Activated T-helper 2 cell treated with anti-CD3 and anti-CD28 coated beads, Interferon-gamma antibody, Interleukin-2, Interleukin-4, amounts not matched to agents 10 μg/mL and 5 μg/mL and 100 μg/mL, durations not matched to agents 14 hours and 24 hours and 36 hours (primary cell): ENCODE data around the gene FYB1. TPM values are rescaled to one million over a fixed set of nuclear protein-coding genes. Genes with fewer than 3 reads are reported as not detected.

Experiments
- DNase-seq: peaks from one replicate; pipeline ENCODE4 v3.0.0; 2021; ENCODE audit warnings: low spot score
- H3K27ac Mint-ChIP-seq: one replicate; pipeline ENCODE4 v1.8.0; 2021; ENCODE audit warnings: mixed read lengths
- H3K27me3 Mint-ChIP-seq: one replicate; pipeline ENCODE4 v1.8.0; 2021; ENCODE audit warnings: low read depth, mixed read lengths
- H3K36me3 Mint-ChIP-seq: one replicate; pipeline ENCODE4 v1.8.0; 2021; ENCODE audit warnings: low read depth, mixed read lengths
- H3K4me1 Mint-ChIP-seq: one replicate; pipeline ENCODE4 v1.8.0; 2021; ENCODE audit warnings: low read depth, mixed read lengths
- H3K4me3 Mint-ChIP-seq: one replicate; pipeline ENCODE4 v1.8.0; 2021; ENCODE audit warnings: low read depth, mild to moderate bottlenecking, moderate library complexity, mixed read lengths
- H3K9me3 Mint-ChIP-seq: one replicate; pipeline ENCODE4 v1.8.0; 2021; ENCODE audit warnings: mixed read lengths
- intact Hi-C: fragments of 100-400 bp; cut with micrococcal nuclease; formaldehyde crosslinking; loops from one replicate; pipeline ENCODE4 v1.15.1; 2023
- total RNA-seq: library from RNA; stranded (reverse); gene quantifications from 2 replicates; pipeline ENCODE4 v1.2.3, GENCODE V29; 2022

FYB1 gene
- total RNA-seq, 1 donor from 2014 or later = 70.7 TPM

DNA sequence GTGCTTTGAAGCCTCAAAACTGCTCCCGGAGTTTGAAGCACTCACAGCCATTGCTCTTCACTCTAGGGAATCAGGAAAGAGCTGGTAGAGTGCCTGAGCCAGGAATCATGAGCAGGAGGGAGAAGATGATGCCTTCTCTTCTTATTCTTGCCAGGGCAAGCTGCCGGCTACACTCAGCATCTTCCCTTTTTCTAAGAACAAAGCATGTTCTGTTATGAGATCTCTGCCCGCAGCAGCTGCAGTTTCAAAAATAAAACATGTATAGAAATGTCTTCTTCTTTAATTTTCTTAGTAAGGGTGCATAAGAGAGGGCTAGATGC lies 87.3 kb downstream of the FYB1 start:
- peaks cover 4% of the 10 kb centered on the region for H3K4me1 Mint-ChIP-seq
- no peaks in the 10 kb centered on the region for H3K27me3 Mint-ChIP-seq
- H3K36me3 Mint-ChIP-seq = peaks cover 85% of the 10 kb centered on the region
- no peak for DNase-seq
- H3K4me3 Mint-ChIP-seq = no peak overlapping the region
- intact Hi-C loops = no loop called here
- no peak overlapping the region for H3K27ac Mint-ChIP-seq
- no peaks in the 10 kb centered on the region for H3K9me3 Mint-ChIP-seq

DNA sequence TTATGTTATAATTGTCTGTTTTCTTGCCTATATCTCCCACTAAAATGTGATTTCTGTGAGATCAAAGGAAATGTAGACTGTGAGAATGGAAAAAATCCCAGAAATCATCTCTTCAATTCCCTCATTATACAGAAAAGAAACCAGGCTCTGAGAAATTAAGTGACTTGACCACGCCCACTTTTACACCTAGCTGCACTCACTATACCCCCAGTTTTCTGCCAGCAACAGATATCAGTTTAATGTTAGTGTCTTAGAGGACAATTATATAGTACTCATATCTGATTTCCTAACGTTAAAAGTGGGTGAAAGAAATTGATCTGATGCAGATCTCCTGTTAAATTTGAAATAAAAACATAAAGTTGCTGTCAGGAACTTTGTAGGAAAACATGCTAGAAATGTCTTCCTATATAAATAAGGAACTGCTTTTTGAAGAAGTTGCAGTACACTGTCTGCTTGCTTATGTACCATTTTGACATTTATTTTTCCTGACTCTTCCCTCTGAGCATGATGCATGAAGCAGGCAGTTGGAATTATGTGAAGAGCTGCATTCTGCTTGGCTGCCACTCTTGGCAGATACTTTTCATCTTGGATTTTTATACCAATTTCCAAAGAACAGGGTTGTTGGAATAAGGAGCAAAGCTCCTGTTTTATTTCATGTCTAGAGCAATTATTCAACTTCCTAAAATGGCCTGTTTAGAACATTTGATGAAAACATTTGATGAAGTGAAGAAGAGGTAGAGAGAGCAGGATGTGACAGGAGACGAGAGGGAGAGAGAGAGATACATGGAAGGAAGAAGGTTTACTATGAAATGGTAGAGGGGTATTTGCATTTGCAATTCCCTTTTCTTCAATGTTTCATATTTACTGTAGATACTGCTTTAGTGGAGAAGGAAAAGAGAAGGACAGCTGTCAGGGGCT lies 87.9 kb downstream of the FYB1 start:
- peaks cover 4% of the 10 kb centered on the region for H3K4me1 Mint-ChIP-seq
- H3K4me3 Mint-ChIP-seq = no peak overlapping the region
- intact Hi-C loops = no loop called here
- H3K27me3 Mint-ChIP-seq = no peaks in the 10 kb centered on the region
- H3K9me3 Mint-ChIP-seq = no peaks in the 10 kb centered on the region
- peaks cover 80% of the 10 kb centered on the region for H3K36me3 Mint-ChIP-seq
- DNase-seq = no peak
- H3K27ac Mint-ChIP-seq = no peak overlapping the region

DNA sequence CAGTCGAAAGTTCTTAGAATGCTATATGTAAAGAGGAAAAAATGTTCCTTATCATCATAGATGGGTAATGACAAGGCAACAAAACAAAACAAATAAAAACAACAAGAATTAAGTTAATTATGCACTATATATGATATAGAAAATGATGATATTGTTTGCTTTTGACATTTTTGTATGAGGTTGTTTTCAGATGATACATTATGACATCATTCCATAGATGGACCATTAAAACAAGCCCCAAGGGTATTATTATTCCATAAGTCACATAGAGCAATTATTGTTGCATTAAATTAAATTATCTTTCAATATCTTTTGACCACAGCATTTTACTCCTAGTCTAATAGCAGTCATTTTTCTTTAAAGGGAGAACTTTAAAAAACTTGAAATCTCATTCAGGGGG lies 88.6 kb downstream of the FYB1 start:
- intact Hi-C loops = no loop called here
- no peaks in the 10 kb centered on the region for H3K27me3 Mint-ChIP-seq
- no peak overlapping the region for H3K4me3 Mint-ChIP-seq
- peaks cover 4% of the 10 kb centered on the region for H3K4me1 Mint-ChIP-seq
- DNase-seq = no peak
- H3K27ac Mint-ChIP-seq = no peak overlapping the region
- no peaks in the 10 kb centered on the region for H3K9me3 Mint-ChIP-seq
- H3K36me3 Mint-ChIP-seq = peaks cover 84% of the 10 kb centered on the region

DNA sequence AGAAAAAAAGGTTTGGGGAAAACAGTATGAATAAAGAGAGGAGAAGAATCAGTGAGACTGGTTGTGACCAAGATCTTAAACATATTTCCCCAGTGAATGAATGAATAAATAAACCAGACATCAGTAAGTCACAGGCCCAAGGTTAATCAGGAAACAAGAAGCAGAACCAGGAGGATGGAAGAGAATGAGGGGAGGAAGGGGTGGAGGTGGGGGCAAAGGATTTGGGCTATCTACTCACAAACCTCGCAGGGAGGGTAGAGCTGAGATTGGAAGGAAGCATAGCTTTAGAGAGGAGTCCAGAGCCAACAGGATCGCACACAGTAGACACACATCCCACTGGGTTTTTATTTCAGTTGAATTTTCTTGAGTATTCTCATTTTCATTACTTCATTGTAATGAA lies 97.4 kb downstream of the FYB1 start:
- Mint-ChIP-seq H3K4me1 (peaks cover 12% of the 10 kb centered on the region), H3K9me3 (no peaks in the 10 kb centered on the region), H3K36me3 (peaks cover 57% of the 10 kb centered on the region), H3K27me3 (no peaks in the 10 kb centered on the region), H3K27ac (no peak overlapping the region), H3K4me3 (no peak overlapping the region)
- intact Hi-C loops = no loop called here
- DNase-seq = no peak

DNA sequence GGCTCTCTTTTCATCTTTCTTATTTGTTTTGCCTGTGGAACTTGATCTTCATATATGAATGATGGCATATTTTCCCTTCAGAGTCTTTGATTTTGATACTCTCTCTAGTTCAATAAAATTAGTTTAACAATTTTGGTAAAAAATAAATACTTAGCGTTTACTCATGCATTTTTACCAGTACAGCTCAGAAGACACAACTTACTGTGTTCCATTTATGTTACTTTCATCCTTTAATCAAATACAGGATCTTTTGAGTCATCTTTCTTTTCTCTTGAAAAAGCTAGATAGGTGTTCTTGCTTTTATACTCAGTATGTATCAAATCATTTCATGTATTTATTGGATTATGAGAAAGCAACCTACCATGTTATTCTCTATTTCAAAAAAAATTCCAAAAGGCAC lies 98.0 kb downstream of the FYB1 start:
- Mint-ChIP-seq H3K27me3 (no peaks in the 10 kb centered on the region), H3K4me1 (peaks cover 17% of the 10 kb centered on the region), H3K36me3 (peaks cover 63% of the 10 kb centered on the region), H3K4me3 (no peak overlapping the region), H3K27ac (no peak overlapping the region), H3K9me3 (no peaks in the 10 kb centered on the region)
- DNase-seq = no peak
- intact Hi-C loops = no loop called here

DNA sequence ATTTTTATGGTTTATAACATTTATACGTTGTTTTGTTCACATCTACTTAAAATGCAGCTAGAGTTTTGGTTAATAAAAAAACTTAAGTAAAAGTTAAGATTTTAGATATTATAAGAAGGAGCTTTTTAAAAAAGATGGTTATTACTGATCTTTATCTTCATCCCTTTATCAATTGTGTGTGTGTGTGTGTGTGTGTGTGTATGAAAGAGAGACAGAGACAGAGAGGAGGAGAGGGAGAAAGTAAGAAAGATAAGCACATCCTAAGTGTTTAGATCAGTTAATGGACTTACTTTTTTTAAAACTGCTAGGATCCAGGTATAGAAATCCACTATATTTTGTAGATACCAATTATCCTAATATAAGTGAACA lies 99.3 kb downstream of the FYB1 start:
- H3K9me3 Mint-ChIP-seq = no peaks in the 10 kb centered on the region
- H3K27ac Mint-ChIP-seq = no peak overlapping the region
- DNase-seq = no peak
- H3K4me3 Mint-ChIP-seq = no peak overlapping the region
- intact Hi-C loops = no loop called here
- H3K27me3 Mint-ChIP-seq = no peaks in the 10 kb centered on the region
- H3K36me3 Mint-ChIP-seq = peaks cover 66% of the 10 kb centered on the region
- peaks cover 26% of the 10 kb centered on the region for H3K4me1 Mint-ChIP-seq

DNA sequence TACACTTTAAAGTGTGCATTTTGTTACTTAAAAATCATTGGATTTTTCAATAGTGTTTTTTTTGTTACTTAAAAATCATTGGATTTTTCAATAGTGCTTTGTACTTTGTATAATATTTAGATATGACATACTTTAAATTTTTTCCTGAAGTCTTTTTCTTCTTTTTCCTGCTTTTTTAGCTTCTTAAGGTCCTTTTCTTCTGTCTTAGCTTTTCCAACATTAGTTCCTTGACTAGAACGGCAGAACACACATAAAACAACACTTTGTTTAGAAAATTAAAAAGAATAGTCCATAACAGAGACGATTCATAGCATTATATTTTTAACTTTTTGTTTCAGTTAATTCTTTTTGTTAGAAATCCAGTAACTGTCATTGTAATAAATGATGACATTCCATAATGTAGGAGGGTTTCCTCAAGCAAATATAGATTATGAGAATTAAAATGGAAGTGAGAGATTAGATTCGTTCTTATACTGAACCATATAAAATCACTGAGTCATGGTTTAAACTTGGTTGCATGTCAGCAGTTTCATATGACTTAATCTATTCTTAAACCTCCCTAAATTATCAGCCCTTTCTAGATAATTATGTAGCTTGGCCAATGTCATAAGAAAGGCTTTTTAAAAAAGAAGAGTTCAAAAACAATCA lies 99.8 kb downstream of the FYB1 start:
- no peak overlapping the region for H3K4me3 Mint-ChIP-seq

DNA sequence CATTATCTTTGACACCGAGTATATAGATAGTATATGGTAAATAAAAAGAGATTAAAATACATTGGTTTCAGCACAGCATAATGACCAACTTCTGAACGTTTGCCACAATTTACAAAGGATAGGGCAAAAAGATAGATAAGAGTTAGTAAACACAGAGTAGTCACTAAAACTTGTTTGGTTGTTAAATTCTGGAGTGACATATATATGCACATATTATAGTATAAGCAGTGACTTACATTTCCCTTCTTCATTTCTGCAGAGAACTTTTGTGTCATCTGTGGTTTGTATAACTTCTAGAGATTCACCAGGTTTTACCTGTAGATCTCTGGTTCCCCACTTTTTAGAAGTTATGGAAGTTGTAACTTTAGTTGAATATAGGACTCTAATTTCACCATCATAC lies 100.7 kb downstream of the FYB1 start:
- intact Hi-C loops = no loop called here
- Mint-ChIP-seq H3K27me3 (no peaks in the 10 kb centered on the region), H3K36me3 (peaks cover 64% of the 10 kb centered on the region), H3K27ac (no peak overlapping the region), H3K4me1 (peaks cover 26% of the 10 kb centered on the region), H3K9me3 (no peaks in the 10 kb centered on the region), H3K4me3 (no peak overlapping the region)
- DNase-seq = no peak

More for the DNA sequence above, 99.8 kb downstream of the FYB1 start:
- Mint-ChIP-seq H3K27ac (no peak overlapping the region), H3K9me3 (no peaks in the 10 kb centered on the region), H3K27me3 (no peaks in the 10 kb centered on the region), H3K36me3 (peaks cover 68% of the 10 kb centered on the region), H3K4me1 (peaks cover 26% of the 10 kb centered on the region)
- intact Hi-C loops = no loop called here
- no peak for DNase-seq

DNA sequence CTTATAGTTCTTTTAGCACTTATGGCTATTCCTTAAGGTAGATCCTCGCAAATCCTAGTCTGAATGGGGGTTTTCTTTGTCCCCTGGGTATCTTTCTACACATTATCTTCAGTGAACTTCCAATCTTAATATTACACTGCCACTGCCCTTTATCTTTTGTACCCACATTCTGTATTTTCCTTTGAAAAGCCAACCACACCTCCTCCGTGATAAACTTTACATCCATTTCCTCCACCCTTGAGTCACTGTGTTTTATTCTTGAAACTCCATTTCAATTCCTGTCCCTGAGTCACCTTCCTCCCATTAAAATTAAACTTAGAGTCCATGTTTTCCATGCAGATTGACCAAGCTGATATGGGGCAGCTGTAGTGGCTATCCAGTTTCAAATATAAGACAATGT lies 102.0 kb downstream of the FYB1 start:
- Mint-ChIP-seq H3K9me3 (no peaks in the 10 kb centered on the region), H3K4me3 (no peak overlapping the region), H3K27ac (peak overlapping the region; percentile 5), H3K36me3 (peaks cover 71% of the 10 kb centered on the region), H3K4me1 (peaks cover 23% of the 10 kb centered on the region), H3K27me3 (no peaks in the 10 kb centered on the region)
- DNase-seq = no peak
- intact Hi-C loops = no loop called here

DNA sequence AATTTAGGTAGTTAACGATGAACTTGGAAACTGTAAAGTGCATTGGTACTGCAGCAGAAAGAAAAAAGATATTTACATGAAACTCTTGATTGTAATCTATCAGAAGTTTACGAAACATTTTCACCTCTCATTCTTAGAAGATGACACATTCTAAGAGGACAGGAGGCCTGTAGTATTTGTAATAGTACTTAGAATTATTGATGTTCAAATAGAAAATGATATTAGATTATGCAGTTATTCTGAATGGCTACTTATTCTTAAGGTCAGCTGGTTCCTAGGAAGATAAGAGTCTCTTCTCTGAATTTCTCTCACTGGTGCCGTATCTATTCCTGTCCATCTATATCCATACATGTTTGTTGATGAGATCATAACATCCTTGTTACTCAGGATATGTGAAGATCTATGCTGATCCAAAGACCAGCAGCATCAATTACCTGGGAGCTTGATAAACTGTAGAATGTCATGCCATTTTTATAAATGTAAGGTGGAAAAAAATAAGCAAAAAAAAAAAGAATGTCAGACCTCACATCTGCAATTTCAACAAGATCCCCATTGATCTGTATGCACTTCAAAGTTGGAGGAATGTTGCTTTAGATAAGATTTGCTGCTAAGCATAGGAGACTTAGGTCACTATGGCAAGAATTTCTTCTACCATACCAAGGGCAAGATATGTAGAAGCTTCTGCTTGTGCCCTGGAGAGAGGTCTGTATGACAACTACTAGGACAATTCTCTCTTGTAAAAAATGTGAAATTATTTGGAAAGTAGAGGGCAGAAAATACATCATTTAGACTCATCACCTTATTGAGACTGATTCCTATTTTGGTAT lies 102.8 kb downstream of the FYB1 start:
- Mint-ChIP-seq H3K4me3 (no peak overlapping the region), H3K27me3 (no peaks in the 10 kb centered on the region), H3K9me3 (no peaks in the 10 kb centered on the region), H3K4me1 (peaks cover 23% of the 10 kb centered on the region), H3K27ac (peak overlapping the region; percentile 58), H3K36me3 (peaks cover 64% of the 10 kb centered on the region)
- DNase-seq = no peak
- intact Hi-C loops = no loop called here

DNA sequence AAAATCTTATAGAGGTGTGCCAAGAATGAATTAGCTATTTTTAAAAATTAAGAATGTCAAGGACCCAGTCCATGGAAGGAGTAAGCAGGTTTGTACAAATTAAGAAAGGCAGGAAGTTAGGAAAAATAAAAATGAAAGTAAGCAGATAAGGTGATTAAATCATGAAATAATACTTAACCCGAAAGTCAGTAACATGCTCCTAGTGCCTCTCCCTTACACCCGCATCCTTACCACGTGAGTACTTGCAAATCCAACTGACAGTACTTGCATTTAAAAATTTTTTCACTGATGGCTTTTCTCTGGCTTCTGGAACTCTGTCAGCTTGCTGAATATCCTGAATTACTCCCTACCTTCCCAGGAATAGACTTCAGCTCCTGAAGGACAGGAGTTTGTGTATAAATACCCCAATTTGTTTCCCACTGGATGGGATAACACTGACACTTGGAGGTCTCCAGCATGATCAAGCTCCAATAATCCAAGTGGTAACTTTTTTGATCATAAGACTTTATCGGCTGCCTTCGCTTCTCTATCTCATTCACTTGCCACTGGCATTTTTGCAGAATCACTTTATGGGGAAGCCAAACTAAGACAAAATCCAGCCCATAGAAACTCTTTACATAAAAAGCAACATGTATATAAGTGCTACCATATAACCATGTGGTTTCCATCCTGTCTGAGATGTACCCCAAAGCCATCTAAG lies 103.6 kb downstream of the FYB1 start:
- no peak overlapping the region for H3K4me3 Mint-ChIP-seq
- peaks cover 60% of the 10 kb centered on the region for H3K36me3 Mint-ChIP-seq
- intact Hi-C loops = no loop called here

DNA sequence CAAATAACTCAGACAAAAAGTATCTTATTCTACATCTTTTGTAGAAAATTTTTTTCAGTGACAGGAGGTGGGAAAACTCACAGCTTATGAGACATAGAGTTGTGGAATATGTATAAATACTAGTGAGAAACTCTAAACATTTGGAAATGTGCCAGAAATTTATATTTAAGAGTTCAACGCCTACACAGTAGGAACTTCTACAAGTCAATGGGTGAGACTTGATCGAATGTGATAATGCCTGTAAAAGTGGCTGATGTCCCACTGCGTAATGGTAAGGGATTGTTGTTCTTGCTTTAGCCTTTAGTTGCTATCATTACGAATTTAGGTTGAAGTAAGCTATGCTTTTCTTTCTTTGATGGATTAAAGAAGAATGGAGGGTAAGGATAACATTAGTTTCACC lies 105.2 kb downstream of the FYB1 start:
- intact Hi-C loops = no loop called here
- H3K4me3 Mint-ChIP-seq = no peak overlapping the region
- H3K9me3 Mint-ChIP-seq = no peaks in the 10 kb centered on the region
- no peak overlapping the region for H3K27ac Mint-ChIP-seq
- H3K36me3 Mint-ChIP-seq = peaks cover 63% of the 10 kb centered on the region
- peaks cover 21% of the 10 kb centered on the region for H3K4me1 Mint-ChIP-seq
- no peak for DNase-seq
- no peaks in the 10 kb centered on the region for H3K27me3 Mint-ChIP-seq

More for the DNA sequence above, 103.6 kb downstream of the FYB1 start:
- Mint-ChIP-seq H3K9me3 (no peaks in the 10 kb centered on the region), H3K4me1 (peaks cover 21% of the 10 kb centered on the region), H3K27me3 (no peaks in the 10 kb centered on the region), H3K27ac (no peak overlapping the region)
- DNase-seq = no peak
